SH-SY5Y (cell line): Measurements from ENCODE around the gene UBIAD1.

Experiments used
- GATA2 ChIP-seq: IDR thresholded peaks from 2 replicates; pipeline ENCODE4 v1.6.1; 2011; ENCODE audit warnings: mild to moderate bottlenecking, low read depth, low read length
- GATA3 ChIP-seq: IDR thresholded peaks from 2 replicates; pipeline ENCODE4 v1.6.1; 2011; ENCODE audit warnings: low read depth, mild to moderate bottlenecking, low read length, moderate library complexity

DNA sequence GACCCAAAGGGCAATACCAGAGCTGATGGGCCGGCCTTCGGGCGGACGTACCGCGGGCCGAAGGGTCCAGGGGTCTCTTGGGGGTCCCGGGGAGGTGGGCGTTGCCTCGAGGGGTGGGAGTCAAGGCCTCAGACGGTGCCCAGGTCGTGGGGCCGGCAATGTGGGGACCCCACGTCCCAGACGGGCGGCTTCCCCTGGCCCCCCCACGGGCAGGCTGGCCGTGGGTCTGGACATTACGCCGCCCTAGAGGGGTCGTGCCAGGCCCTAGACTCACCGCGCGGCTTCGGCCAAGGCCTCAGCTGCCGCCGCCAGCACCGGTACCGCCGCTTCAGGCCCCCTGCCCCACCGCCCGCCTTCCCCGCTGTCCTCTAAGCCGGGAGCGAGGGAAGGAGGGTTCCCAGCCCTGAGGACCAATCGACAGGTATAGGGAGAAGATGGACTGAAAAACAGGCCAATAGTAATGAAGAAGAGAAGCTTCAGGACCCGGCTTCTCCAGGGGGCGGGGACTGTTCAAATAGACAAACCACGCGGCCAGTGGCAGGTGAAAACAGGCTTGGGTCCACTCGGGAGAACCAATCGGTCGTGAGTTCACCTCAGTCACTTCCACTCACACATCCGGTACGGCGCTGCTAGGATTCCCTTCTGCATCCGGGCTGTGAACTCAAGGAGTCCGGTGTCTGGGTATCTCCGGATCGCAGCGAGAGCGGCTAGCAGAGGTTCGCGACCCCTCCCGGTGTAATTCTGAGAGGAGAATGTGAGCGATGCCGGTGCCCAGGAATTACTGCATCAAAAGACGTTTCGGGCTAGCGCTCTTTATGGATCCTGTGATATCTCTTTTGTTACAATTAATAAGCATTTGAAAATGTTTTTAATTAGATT, 10.6 kb upstream of the UBIAD1 start, which contains the start of gene MTOR:
- TF ChIP-seq GATA2 (peak; percentile 76), GATA3 (no peak)
